PC-3 (cell line): ENCODE measurements around the gene PTPRS.

Source experiments
- CTCF ChIP-seq: fragments of 300-600 bp; sonication (generic); conservative IDR thresholded peaks from 2 replicates; pipeline ENCODE4 v1.5.1; 2017; ENCODE audit warnings: antibody characterized with exemption, low read depth, mild to moderate bottlenecking, low read length
- EZH2phosphoT487 ChIP-seq: fragments of 300-600 bp; sonication (generic); IDR thresholded peaks from 2 replicates; pipeline ENCODE4 v1.6.1; 2018; ENCODE audit warnings: mild to moderate bottlenecking, antibody characterized with exemption, low read length, borderline replicate concordance

- no peak for TF ChIP-seq CTCF
- no peak for TF ChIP-seq EZH2phosphoT487
Measured at GRCh38 chr19:5318306-5318705, 22.3 kb downstream of the PTPRS start.
